H1 (cell line): ENCODE results near the gene ATF7. TPM values are rescaled to one million over a fixed set of nuclear protein-coding genes. Genes with fewer than 3 reads are reported as not detected.

Experiments
- CTCF ChIA-PET: fragments of 300-600 bp; sonication (Branson Sonifier 250); formaldehyde crosslinking; loops from one replicate; lab custom pipeline; 2021; ENCODE audit not compliant: partially characterized antibody; lab: Charles Lee
- POLR2A ChIA-PET: fragments of 300-600 bp; sonication (Branson Sonifier 250); formaldehyde crosslinking; loops from one replicate; lab custom pipeline; 2021; ENCODE audit warnings: inconsistent platforms; ENCODE audit not compliant: partially characterized antibody; lab: Charles Lee
- DNase-seq, 2 experiments: peaks; one replicate each; pipeline versions ENCODE4 v3.0.0 to v3.0.0-alpha.2; 2010 to 2022; ENCODE audit warnings: low spot score in 2 of 2, low read depth in 1 of 2, mixed read lengths in 1 of 2
- FAIRE-seq: peaks from 2 replicates; lab custom pipeline; 2011; peaks lifted over from hg19 to GRCh38; lab: Jason Lieb, UNC
- H2AFZ ChIP-seq: 2 replicates; pipeline ENCODE4 v1.8.1; 2012; ENCODE audit warnings: low read length, inconsistent platforms
- H2AK5ac ChIP-seq: 2 replicates; pipeline ENCODE4 v1.6.1; 2013; ENCODE audit warnings: low read depth, low read length
- H2BK120ac ChIP-seq: replicated peaks from 2 replicates; pipeline ENCODE3; 2013; ENCODE audit warnings: low read depth, low read length, inconsistent platforms
- H2BK12ac ChIP-seq: 2 replicates; pipeline ENCODE4 v1.6.1; 2013; ENCODE audit warnings: low read depth, low read length
- H2BK15ac ChIP-seq: 2 replicates; pipeline ENCODE4 v1.6.1; 2013; ENCODE audit warnings: low read length
- H2BK20ac ChIP-seq: 2 replicates; pipeline ENCODE4 v1.6.1; 2013; ENCODE audit warnings: low read length
- H2BK5ac ChIP-seq: 2 replicates; pipeline ENCODE4 v1.6.1; 2013; ENCODE audit warnings: low read depth, low read length
- H3K14ac ChIP-seq: 2 replicates; pipeline ENCODE4 v1.6.1; 2013; ENCODE audit warnings: inconsistent platforms; ENCODE audit not compliant: insufficient read length
- H3K18ac ChIP-seq: 2 replicates; pipeline ENCODE4 v1.6.1; 2013; ENCODE audit warnings: low read length; ENCODE audit errors: extremely low read depth
- H3K23ac ChIP-seq: 2 replicates; pipeline ENCODE4 v1.6.1; 2013; ENCODE audit warnings: inconsistent platforms; ENCODE audit not compliant: insufficient read length
- H3K23me2 ChIP-seq: 2 replicates; pipeline ENCODE4 v1.6.1; 2013; ENCODE audit warnings: low read depth, low read length
- H3K27ac ChIP-seq: 2 replicates; pipeline ENCODE4 v1.6.1; 2011; ENCODE audit warnings: low read depth, low read length, inconsistent platforms
- H3K27me3 ChIP-seq, 4 experiments: replicated peaks in 1 of 4; 1 replicate in 1 of 4; 2 replicates in 3 of 4; pipeline versions ENCODE4 v1.6.1 to v1.8.1; 2011 to 2013; ENCODE audit warnings: low read length in 3 of 4, mild to moderate bottlenecking in 3 of 4, inconsistent platforms in 2 of 4, mixed read lengths in 2 of 4, moderate library complexity in 1 of 4; ENCODE audit not compliant: control insufficient read depth in 3 of 4, insufficient read depth in 3 of 4; ENCODE audit errors: extremely low read depth in 1 of 4
- H3K36me3 ChIP-seq, 4 experiments: 2 replicates each; pipeline versions ENCODE4 v1.6.1 to v1.8.1; 2011 to 2013; ENCODE audit warnings: mild to moderate bottlenecking in 4 of 4, low read length in 3 of 4, moderate library complexity in 2 of 4, control low read depth in 1 of 4, inconsistent platforms in 1 of 4; ENCODE audit not compliant: insufficient read depth in 4 of 4, control insufficient read depth in 2 of 4
- H3K4ac ChIP-seq: replicated peaks from 2 replicates; pipeline ENCODE3; 2013; ENCODE audit warnings: low read length, low read depth, mixed read lengths, inconsistent platforms; ENCODE audit not compliant: insufficient read length
- H3K4me1 ChIP-seq, 4 experiments: replicated peaks in 1 of 4; 1 replicate in 1 of 4; 2 replicates in 3 of 4; pipeline versions ENCODE4 v1.6.1 to v1.8.1; 2011 to 2013; ENCODE audit warnings: low read length in 3 of 4, inconsistent platforms in 2 of 4, mixed read lengths in 1 of 4; ENCODE audit not compliant: insufficient read depth in 4 of 4, control insufficient read depth in 3 of 4
- H3K4me2 ChIP-seq, 2 experiments: 2 replicates each; pipeline versions ENCODE4 v1.6.1 to v1.8.1; 2011 to 2013; ENCODE audit warnings: low read depth in 2 of 2, low read length in 2 of 2, control low read depth in 1 of 2, inconsistent platforms in 1 of 2, mild to moderate bottlenecking in 1 of 2; ENCODE audit not compliant: insufficient read depth in 1 of 2
- H3K4me3 ChIP-seq, 4 experiments: fragments of 200-600, 300-600 bp in 1 of 4; sonication (generic), shearing (Covaris generic), sonication (Bioruptor Twin) in 1 of 4; 2 replicates each; pipeline versions ENCODE4 v1.5.1 to v1.8.1; 2011 to 2016; ENCODE audit warnings: low read length in 4 of 4, low read depth in 3 of 4, control low read depth in 2 of 4, inconsistent platforms in 2 of 4, mild to moderate bottlenecking in 2 of 4, mixed read lengths in 1 of 4, moderate library complexity in 1 of 4; ENCODE audit not compliant: insufficient read depth in 2 of 4; ENCODE audit errors: extremely low read depth in 1 of 4
- H3K56ac ChIP-seq: replicated peaks from 2 replicates; pipeline ENCODE3; 2013; ENCODE audit warnings: low read depth, mild to moderate bottlenecking, mixed read lengths, low read length, inconsistent platforms; ENCODE audit not compliant: insufficient read length
- H3K79me1 ChIP-seq: 2 replicates; pipeline ENCODE4 v1.6.1; 2013; ENCODE audit warnings: low read depth, low read length, control low read depth
- H3K79me2 ChIP-seq, 2 experiments: 2 replicates each; pipeline versions ENCODE4 v1.6.1 to v1.8.1; 2012 to 2013; ENCODE audit warnings: low read length in 2 of 2, mild to moderate bottlenecking in 2 of 2, inconsistent platforms in 1 of 2; ENCODE audit not compliant: insufficient read depth in 2 of 2, control insufficient read depth in 1 of 2
- H3K9ac ChIP-seq, 4 experiments: replicated peaks in 1 of 4; 1 replicate in 1 of 4; 2 replicates in 3 of 4; pipeline versions ENCODE4 v1.6.1 to v1.8.1; 2011 to 2013; ENCODE audit warnings: low read depth in 3 of 4, low read length in 3 of 4, control low read depth in 2 of 4, mild to moderate bottlenecking in 2 of 4, moderate library complexity in 2 of 4, inconsistent platforms in 1 of 4; ENCODE audit errors: extremely low read depth in 1 of 4
- H3K9me3 ChIP-seq, 2 experiments: 2 replicates each; pipeline versions ENCODE4 v1.6.1 to v1.8.1; 2012 to 2013; ENCODE audit warnings: mild to moderate bottlenecking in 2 of 2, moderate library complexity in 2 of 2, control low read depth in 1 of 2, inconsistent platforms in 1 of 2, low read depth in 1 of 2, low read length in 1 of 2, mixed read lengths in 1 of 2; ENCODE audit not compliant: insufficient read depth in 2 of 2
- H4K20me1 ChIP-seq, 2 experiments: replicated peaks in 1 of 2; 2 replicates each; pipeline versions ENCODE3 to v1.8.1; 2011 to 2013; ENCODE audit warnings: inconsistent platforms in 2 of 2, low read length in 2 of 2, mild to moderate bottlenecking in 1 of 2; ENCODE audit not compliant: insufficient read depth in 2 of 2, control insufficient read depth in 1 of 2
- H4K5ac ChIP-seq: 2 replicates; pipeline ENCODE4 v1.6.1; 2013; ENCODE audit warnings: low read length, low read depth, mixed read lengths, inconsistent platforms; ENCODE audit not compliant: insufficient read length
- H4K8ac ChIP-seq: 2 replicates; pipeline ENCODE4 v1.8.0; 2013; ENCODE audit warnings: mild to moderate bottlenecking, moderate library complexity, low read length, inconsistent platforms; ENCODE audit not compliant: insufficient read depth; ENCODE audit errors: extremely low read depth
- H4K91ac ChIP-seq: replicated peaks from 2 replicates; pipeline ENCODE3; 2013; ENCODE audit warnings: low read length, mixed read lengths, inconsistent platforms; ENCODE audit not compliant: insufficient read length
- CHD2 ChIP-seq: IDR thresholded peaks from 2 replicates; pipeline ENCODE4 v1.6.1; 2012; ENCODE audit warnings: low read length, improper control_type of control experiment
- EGR1 ChIP-seq: IDR thresholded peaks from 2 replicates; pipeline ENCODE4 v1.6.1; 2011; ENCODE audit warnings: low read depth, low read length, borderline replicate concordance
- JUN ChIP-seq: IDR thresholded peaks from 2 replicates; pipeline ENCODE4 v1.6.1; 2011; ENCODE audit warnings: low read depth, mild to moderate bottlenecking, improper control_type of control experiment, low read length
- MAFK ChIP-seq: IDR thresholded peaks from 2 replicates; pipeline ENCODE4 v1.6.1; 2012; ENCODE audit warnings: low read depth, mild to moderate bottlenecking, improper control_type of control experiment, low read length
- SRF ChIP-seq: IDR thresholded peaks from 2 replicates; pipeline ENCODE4 v1.6.1; 2011; ENCODE audit warnings: mild to moderate bottlenecking, low read depth, low read length, moderate library complexity
- WGBS, 2 experiments: shearing (Covaris generic) in 1 of 2; methylation state at CpG; one replicate each; pipeline versions ENCODE4 v1.1.6 to v1.1.7; 2013 to 2015; ENCODE audit warnings: low lambda C conversion rate in 2 of 2, mixed read lengths in 2 of 2, inconsistent platforms in 1 of 2, low coverage in 1 of 2, missing lambda C conversion rate in 1 of 2; ENCODE audit not compliant: insufficient replicate concordance in 2 of 2, insufficient coverage in 1 of 2, insufficient read length in 1 of 2; ENCODE audit errors: extremely low coverage in 1 of 2, missing lambda C conversion rate in 1 of 2; 5-methylcytosine and 5-hydroxymethylcytosine counted together
- polyA plus RNA-seq, 7 experiments: library from polyadenylated mRNA; depleted of rRNA in 3 of 7; stranded (reverse) in 5 of 7; unstranded in 2 of 7; fragments of >200 nt in 5 of 7; fragments of 200-250 nt in 2 of 7; gene quantifications; 1 replicate in 5 of 7; 2 replicates in 1 of 7; 4 replicates in 1 of 7; pipeline versions ENCODE4 v1.2.1 to v1.2.3, GENCODE V29; 2011 to 2013; ENCODE audit warnings: missing spikeins in 2 of 7, mixed read lengths in 2 of 7
- total RNA-seq: library from RNA; stranded (reverse); fragmentation: NEBNext Ultra II Directional; extraction: Animal tissue kit (Norgen Biotek cat#: 25700); gene quantifications from 2 replicates; pipeline ENCODE4 v1.2.1, GENCODE V29; 2021

The ATF7 gene
- total and polyA plus RNA-seq, 2 of the 8 experiments (the other 6 are each of a cell fraction or from before 2014, with no cell fraction given), result 10.1 to 16.6 TPM

GRCh38 chr12:53652366-53652765 lies 26.2 kb upstream of the ATF7 start:
- Histone ChIP-seq H3K9me3 (no peaks in the 10 kb centered on the region), H3K23me2 (no peaks in the 10 kb centered on the region), H3K79me2 (no peaks in the 10 kb centered on the region), H3K9ac (no peak overlapping the region), H2BK15ac (no peak overlapping the region), H3K18ac (no peak overlapping the region), H3K14ac (no peak overlapping the region), H3K36me3 (no peaks in the 10 kb centered on the region), H3K4me3 (no peak overlapping the region), H4K91ac (no peak overlapping the region), H3K4ac (no peak overlapping the region), H3K23ac (no peak overlapping the region), H4K8ac (no peak overlapping the region), H2AFZ (no peak overlapping the region), H2BK120ac (no peak overlapping the region), H2BK12ac (no peak overlapping the region), H3K27me3 (no peaks in the 10 kb centered on the region), H3K4me2 (no peak overlapping the region), H3K56ac (no peak overlapping the region), H3K27ac (no peak overlapping the region), H2AK5ac (no peak overlapping the region), H2BK5ac (no peak overlapping the region), H3K4me1 (no peaks in the 10 kb centered on the region), H3K79me1 (no peaks in the 10 kb centered on the region), H4K5ac (no peak overlapping the region), H4K20me1 (no peaks in the 10 kb centered on the region), H2BK20ac (no peak overlapping the region)
- DNase-seq, result no peak
- WGBS, 2 experiments, result 84% methylated on average over 1 of the region's 1 CpG; no CpG with 5 or more reads in 1 of the 2 experiments
- ChIA-PET CTCF (interaction anchor here (0.7 to 0.9 kb wide), 2 partner anchors 39 to 711 kb away, joined by 3 to 4 read pairs; no protein-coding TSS in a partner anchor), POLR2A (interaction anchor here (0.7 to 2.2 kb wide), 4 partner anchors 9 to 27 kb away, joined by 3 to 10 read pairs (median 5); partner anchors contain the start of gene ATP5MC2)
- no peak for FAIRE-seq
- TF ChIP-seq CHD2, result no peak
- no peak for TF ChIP-seq SRF
- no peak for TF ChIP-seq JUN
- no peak for TF ChIP-seq MAFK
- TF ChIP-seq EGR1, result no peak
